ENCODE results near the gene IRX4.

IRX4 gene
- total RNA-seq: 0 reads per million in 2 donors

DNA sequence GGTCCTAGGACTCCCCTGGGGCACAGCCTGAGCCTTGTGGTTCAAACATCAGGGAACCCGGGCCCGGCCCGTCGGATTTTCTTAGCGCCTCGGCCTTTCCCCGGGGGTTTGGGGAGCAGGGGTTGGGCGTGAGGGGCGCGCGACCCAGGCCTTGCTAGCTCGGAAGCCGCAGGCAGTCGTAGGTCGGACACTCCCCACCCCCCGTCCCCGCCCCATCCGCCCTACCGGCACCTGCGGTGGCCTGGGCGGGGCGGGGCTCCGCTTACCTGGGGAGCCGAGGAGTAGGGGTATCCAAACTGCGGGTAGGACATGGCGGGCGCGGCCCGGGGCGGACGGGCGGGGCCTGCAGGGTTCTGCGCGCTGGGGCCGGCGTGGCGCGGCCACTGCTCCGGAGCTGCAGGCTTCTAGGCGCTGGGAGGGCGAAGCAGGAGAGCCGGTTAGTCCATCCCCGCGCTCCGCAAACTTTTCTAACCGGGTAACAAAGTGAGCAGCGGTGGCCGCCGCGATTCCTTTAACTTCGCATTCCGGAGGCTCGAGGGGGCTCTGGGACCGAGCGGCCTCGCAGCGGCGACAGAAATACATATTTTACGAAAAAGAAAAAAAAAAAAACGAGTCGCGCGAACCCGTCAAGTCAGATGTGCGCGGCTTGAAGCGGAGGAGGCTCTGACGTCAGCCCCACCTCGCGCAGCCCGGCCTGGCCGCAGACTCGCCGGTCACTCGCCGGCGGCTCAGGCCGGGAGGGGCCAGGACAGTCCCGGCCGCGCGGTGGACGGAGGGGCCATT is at the start of gene IRX4:
IRX4 (minus strand) TSS at position 589 of the 783 bp plus-strand sequence; CDS start at position 311, 278 bp downstream.
- DNase-seq: no peak

GRCh38 chr5:1931604-1932231 is 49.0 kb upstream of the IRX4 start:
- no peak for DNase-seq

GRCh38 chr5:1930880-1931603 is 48.3 kb upstream of the IRX4 start:
- DNase-seq: no peak

GRCh38 chr5:1930501-1930879 is 47.8 kb upstream of the IRX4 start:
- DNase-seq: no peak

DNA sequence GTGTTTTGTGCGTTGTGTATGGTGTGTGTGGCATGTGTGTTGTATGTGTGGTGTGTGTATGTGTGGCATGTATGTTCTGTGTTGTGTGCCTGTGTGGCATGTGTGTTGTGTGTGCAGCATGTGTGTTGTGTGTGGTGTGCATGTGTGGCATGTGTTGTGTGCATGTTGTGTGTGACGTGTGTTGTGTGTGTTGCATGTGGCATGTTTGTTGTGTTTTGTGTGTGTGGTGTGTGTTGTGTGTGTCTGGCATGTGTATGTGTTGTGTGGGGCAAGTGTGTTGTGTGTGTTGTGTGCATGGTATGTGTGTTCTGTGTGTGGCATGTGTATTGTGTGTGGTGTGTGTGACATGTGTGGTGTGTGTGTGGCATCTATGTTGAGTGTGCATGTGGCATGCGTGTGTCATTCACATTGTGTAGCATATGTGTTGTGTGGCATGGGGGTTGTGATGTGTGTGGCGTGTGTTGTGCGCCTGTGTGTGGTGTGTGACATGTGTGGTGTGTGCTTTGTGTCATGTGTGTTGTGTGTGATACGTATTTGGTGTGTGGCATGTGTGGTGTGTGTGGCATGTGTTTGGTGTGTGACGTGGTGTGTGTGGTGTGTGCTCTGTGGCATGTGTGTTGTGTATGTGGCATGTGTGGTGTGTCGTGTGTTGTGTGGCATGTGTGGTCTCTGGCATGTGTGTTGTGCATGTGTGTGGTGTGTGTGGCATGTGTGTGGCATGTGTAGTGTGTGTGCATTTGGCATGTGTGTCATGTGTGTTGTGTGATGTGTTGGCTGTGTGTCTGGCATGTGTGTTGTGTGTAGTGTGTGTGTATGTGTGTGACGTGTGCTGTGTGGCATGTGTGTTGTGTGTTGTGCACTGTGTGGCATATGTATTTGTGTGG is 46.6 kb upstream of the IRX4 start:
- DNase-seq: no peak

DNA sequence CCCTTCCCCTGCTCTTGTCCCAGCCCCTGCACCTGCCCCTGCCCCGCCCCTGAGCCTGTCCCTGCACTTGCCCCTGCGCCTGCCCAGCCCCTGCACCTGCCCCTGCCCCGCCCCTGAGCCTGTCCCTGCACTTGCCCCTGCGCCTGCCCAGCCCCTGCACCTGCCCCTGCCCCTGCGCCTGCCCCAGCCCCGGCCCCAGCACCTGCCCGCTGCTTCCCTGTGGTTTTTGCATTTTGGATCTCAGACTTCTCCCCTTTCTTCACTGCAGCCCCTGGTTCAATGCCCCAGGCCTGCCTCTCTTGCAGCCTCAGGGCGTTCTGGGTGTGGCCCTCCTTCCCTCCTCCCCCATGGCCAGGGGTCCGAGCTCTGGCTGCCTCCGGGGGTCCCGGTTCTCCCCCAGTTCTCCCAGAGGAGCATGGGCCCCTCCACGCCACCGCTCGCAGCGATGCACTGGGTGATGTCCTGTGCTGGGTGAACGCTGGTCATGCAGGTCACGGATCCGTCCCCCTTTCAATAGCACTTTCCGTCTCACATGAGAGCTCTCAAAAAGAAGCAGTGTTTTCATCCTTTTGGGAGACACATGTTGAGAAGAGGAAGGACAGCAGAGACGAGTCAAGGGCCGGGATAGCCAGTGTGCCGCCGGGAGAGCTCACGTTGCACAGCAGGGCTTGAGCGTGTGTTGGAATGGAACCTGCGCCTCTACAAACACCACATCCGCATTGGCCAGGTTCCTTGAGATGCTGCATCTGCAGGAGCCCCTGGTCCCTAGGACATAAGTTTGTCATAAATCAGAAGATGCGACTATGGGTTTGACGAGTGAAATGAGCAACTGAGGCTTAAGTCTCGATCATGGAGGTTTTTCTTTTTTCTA is 44.0 kb upstream of the IRX4 start:
- no peak for DNase-seq

- no peak for DNase-seq
These were observed 43.3 kb upstream of the IRX4 start for GRCh38 chr5:1926071-1926440.

DNA sequence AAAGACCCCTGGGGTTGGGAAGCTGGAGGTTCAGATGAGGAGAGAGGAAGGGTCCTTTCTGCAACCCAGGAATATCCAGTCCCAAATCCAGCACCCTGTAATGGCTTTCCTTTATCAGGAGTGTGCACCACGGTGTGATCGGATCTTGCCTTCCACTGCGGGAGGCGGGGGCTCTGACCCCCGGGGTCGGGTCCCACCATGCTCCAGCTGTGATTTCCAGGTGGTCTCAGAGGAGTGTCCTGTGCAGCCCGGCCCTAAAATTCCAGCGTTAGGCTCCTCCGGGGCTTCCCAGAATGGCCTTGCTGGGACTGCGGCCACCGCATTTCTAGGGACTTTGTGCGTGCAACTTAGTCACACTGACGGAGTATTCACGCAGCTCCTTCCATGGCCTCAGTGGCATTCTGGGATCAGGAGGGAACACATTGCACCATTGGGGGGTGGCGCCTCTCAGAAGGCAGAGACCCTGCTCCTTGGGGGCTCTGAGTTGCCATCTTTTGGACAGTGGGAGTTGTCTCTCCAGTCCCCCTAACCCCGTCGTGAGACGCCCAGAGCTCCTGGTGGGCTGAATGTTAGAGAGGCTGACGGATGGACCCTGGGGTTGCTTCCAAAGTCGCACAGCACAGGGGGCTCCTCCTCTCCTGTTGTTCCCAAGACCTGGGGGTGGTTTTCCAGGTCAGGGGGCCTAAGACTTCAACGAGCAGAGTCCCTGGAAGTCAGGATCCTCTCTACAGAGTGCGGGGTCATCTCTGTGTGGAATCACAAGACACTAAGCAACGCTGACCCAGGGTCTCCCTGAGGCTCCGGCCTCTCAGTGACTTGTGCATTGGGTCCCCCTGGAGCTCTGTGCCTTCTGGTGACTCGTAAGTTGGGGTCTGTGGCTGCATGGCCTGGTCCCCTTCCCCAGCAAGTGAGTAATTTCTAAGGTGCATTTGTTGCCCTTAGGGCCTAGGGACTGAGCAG is 42.7 kb upstream of the IRX4 start:
- no peak for DNase-seq

DNA sequence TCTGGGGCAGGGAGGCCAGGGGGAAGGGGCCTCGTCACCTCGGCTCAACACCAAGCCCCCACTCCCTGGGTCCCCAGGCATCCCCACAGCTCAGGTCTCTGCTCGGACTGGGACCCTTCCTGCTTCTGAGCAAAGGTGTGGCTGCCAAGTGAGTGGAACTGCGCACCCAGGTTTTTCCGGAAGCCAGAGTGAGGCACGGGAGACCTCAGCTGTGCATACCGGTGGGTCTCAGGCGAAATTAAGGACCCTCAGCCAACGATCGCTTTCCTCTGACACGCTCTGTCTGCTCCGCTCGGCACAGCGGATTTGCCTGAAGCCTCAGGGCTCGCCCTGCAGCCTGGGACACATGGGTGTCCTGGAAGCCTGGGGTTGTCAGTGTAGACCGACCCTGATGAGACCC is 41.0 kb upstream of the IRX4 start:
- no peak for DNase-seq

- DNase-seq: no peak
These were observed 40.6 kb upstream of the IRX4 start for GRCh38 chr5:1923341-1923740.

GRCh38 chr5:1921711-1922110 is 39.0 kb upstream of the IRX4 start:
- no peak for DNase-seq

DNA sequence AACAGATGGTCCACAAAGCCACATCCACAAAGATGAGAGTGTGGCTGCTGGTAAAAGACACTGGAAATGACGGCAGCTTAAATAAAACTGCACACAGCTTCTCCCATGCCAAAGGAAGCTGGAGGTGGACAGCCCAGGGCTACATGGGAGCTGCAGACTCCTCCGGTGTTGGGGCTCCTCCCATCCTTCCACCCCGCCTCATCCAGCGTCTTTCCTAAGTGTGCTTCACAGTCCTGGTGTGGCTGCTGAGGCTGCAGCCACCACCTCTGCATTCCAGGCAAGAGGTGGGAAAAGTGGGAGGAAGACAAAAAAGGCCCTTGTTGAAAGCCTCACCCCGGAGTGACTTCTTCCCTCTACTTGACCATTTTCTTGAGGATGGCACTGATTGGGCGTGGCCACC is 37.0 kb upstream of the IRX4 start:
- no peak for DNase-seq

DNA sequence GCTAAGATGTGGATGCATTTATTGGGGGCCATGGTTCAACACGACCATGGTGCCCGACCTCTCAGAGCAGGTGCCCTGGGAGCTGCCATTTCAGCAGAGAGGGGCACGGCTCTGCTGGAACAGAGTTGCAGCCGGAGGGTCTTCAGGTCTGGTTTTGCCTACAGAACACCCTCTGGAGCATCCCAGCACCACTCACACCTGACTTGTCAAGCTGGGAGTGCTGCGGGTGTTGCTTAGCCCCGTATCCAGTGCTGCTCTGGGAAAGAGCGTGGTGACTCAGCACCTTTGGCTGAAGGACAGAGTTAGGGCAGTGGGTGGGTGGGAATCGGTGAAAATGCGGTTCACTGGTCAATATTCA is 36.5 kb upstream of the IRX4 start:
- DNase-seq: no peak

GRCh38 chr5:1918488-1919208 is 35.9 kb upstream of the IRX4 start:
- DNase-seq: no peak

- no peak for DNase-seq
These were observed 35.2 kb upstream of the IRX4 start for GRCh38 chr5:1917830-1918487.

- no peak for DNase-seq
These were observed 33.6 kb upstream of the IRX4 start for GRCh38 chr5:1916041-1917001.

DNA sequence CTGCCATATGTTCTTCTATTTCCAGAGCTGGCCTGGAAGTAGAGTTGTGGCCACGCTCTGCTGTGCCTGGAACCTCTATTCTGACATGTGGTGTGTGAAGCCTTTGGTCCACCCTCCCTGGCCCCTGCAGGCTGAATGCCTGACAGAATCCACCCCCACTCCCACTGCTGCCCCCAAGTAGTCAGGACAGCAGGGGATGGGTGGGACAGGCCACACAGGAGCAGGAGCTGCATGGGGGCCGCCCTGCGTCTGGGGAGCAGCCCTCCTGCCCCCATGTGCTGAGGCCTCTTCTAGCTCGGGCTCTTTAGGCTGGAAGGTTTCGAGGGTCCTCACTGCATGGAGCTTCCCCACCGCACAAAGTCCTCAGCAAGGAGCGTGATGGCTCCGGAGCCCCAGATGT is 32.6 kb upstream of the IRX4 start:
- DNase-seq: no peak

DNA sequence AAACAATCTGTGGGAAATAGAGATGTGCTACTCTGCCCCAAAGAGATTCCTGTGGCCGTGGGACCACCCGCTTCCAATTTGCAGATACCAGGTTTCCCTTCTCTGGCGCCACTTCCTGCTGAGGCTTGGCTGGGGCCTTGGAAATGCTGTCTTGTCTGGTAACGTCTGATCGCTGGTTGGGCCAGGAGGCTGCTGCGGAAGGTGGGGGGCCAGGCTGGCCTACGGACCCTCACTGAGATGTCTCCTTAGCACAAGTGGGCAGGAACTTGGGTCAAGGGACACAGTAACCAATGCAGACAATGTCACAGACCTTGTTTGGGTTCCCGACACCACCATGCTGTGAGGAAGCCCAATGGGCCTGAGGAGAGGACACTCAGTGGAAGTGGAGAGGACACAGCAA is 31.7 kb upstream of the IRX4 start:
- DNase-seq: no peak
